ES-I3 (cell line): ENCODE results near the gene TMEM145.
A peak's percentile ranks its signal among the peaks of the same experiment; 100 is the strongest.
"Not testable (repeated sequence)": the region's sequence is repeated elsewhere in the genome, so short reads cannot be mapped to it uniquely, and the experiment has no call there.

Source experiments
- H3K36me3 ChIP-seq: 2 replicates; pipeline ENCODE4 v1.6.1; 2013; ENCODE audit warnings: mild to moderate bottlenecking, low read length, control low read depth, moderate library complexity; ENCODE audit not compliant: insufficient read depth
- H3K4me1 ChIP-seq: 2 replicates; pipeline ENCODE4 v1.6.1; 2013; ENCODE audit warnings: mild to moderate bottlenecking, control low read depth, low read length; ENCODE audit not compliant: insufficient read depth
- H3K9ac ChIP-seq: 2 replicates; pipeline ENCODE4 v1.6.1; 2013; ENCODE audit warnings: low read depth, mild to moderate bottlenecking, low read length, moderate library complexity
- H3K9me3 ChIP-seq: 2 replicates; pipeline ENCODE4 v1.6.1; 2013; ENCODE audit warnings: mild to moderate bottlenecking, low read length, moderate library complexity; ENCODE audit not compliant: control insufficient read depth, insufficient read depth

The TMEM145 gene

GRCh38 chr19:42324655-42325307, 11.7 kb downstream of the TMEM145 start:
- Histone ChIP-seq H3K9ac (peak overlapping the region; percentile 63), H3K36me3 (no peaks in the 10 kb centered on the region), H3K4me1 (no peaks in the 10 kb centered on the region; the same call in 1 of the 2 replicates), H3K9me3 (no peaks in the 10 kb centered on the region)

GRCh38 chr19:42325308-42325895, 12.3 kb downstream of the TMEM145 start, which contains the start of gene MEGF8:
Gene MEGF8 (plus strand): TSS chr19:42325635. CDS start chr19:42326244, 609 bp downstream.
- no peaks in the 10 kb centered on the region for H3K9me3 ChIP-seq

GRCh38 chr19:42325896-42326771, 13.0 kb downstream of the TMEM145 start:
- Histone ChIP-seq H3K4me1 (no peaks in the 10 kb centered on the region; the same call in 1 of the 2 replicates), H3K36me3 (no peaks in the 10 kb centered on the region), H3K9ac (peak overlapping the region; percentile 84), H3K9me3 (no peaks in the 10 kb centered on the region)

More at GRCh38 chr19:42325308-42325895, 12.3 kb downstream of the TMEM145 start, which contains the start of gene MEGF8:
- no peaks in the 10 kb centered on the region; the same call in 1 of the 2 replicates for H3K4me1 ChIP-seq
- H3K9ac ChIP-seq = peak within 1 kb of the TSS; percentile 84
- no peaks in the 10 kb centered on the region for H3K36me3 ChIP-seq

- no peak overlapping the region for H3K9ac ChIP-seq
- H3K4me1 ChIP-seq = no peaks in the 10 kb centered on the region; the same call in 1 of the 2 replicates
- no peaks in the 10 kb centered on the region for H3K36me3 ChIP-seq
- H3K9me3 ChIP-seq = no peaks in the 10 kb centered on the region
These were observed 13.9 kb downstream of the TMEM145 start for GRCh38 chr19:42326969-42327368.

- Histone ChIP-seq H3K36me3 (no peaks in the 10 kb centered on the region), H3K9ac (no peak overlapping the region)
These were observed 14.3 kb downstream of the TMEM145 start for GRCh38 chr19:42327381-42327780.

GRCh38 chr19:42328106-42328505, 15.0 kb downstream of the TMEM145 start:
- no peaks in the 10 kb centered on the region; the same call in 1 of the 2 replicates for H3K4me1 ChIP-seq
- no peak overlapping the region for H3K9ac ChIP-seq
- H3K36me3 ChIP-seq = no peaks in the 10 kb centered on the region
- no peaks in the 10 kb centered on the region for H3K9me3 ChIP-seq

More at GRCh38 chr19:42327381-42327780, 14.3 kb downstream of the TMEM145 start:
- Histone ChIP-seq H3K9me3 (no peaks in the 10 kb centered on the region), H3K4me1 (no peaks in the 10 kb centered on the region; the same call in 1 of the 2 replicates)

DNA sequence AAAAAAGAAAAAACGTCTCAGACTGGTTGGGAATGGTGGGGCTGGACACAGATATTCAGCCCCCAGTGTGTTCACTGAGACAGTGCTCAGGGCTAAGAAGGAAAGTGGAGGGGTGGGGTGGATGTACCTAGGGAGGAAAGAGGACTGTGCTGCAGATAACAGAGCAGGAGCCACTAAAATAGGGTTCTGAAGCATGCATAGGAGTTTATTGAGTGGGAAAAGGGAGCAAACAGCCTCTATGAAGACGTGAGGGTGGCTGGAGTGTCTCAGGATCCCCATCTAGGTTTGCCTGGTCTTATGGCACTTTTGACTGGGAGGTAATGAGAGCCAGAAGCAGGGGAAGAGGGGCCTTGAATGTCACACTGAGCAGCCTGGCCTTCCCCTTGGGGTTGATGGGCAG, 15.7 kb downstream of the TMEM145 start:
- H3K9ac ChIP-seq = no peak overlapping the region
- H3K36me3 ChIP-seq = no peaks in the 10 kb centered on the region
- no peaks in the 10 kb centered on the region for H3K9me3 ChIP-seq
- no peaks in the 10 kb centered on the region; the same call in 1 of the 2 replicates for H3K4me1 ChIP-seq

GRCh38 chr19:42330241-42330711, 17.2 kb downstream of the TMEM145 start:
- Histone ChIP-seq H3K9ac (no peak overlapping the region), H3K4me1 (no peaks in the 10 kb centered on the region; the same call in 1 of the 2 replicates), H3K9me3 (no peaks in the 10 kb centered on the region), H3K36me3 (no peaks in the 10 kb centered on the region)

DNA sequence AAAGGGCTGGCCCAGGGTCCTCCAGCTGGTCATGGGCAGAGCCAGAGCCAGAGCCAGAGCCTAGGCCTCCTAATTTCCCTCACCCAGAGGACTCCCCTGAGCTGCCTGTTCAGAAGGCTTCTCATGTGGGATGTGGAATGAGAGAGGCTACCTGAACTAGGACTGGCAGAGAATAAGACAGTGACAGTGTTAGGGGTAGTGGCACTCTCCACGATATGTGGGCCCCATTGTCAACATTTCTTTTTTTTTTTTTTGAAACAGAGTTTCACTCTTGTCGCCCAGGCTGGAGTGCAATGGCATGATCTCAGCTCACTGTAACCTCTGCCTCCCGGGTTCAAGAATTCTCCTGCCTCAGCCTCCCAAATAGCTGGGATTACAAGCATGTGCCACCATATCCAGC, 18.2 kb downstream of the TMEM145 start:
- not testable (repeated sequence) for H3K9me3 ChIP-seq, H3K9ac ChIP-seq, H3K36me3 ChIP-seq

GRCh38 chr19:42332059-42332458, 18.9 kb downstream of the TMEM145 start:
- no peaks in the 10 kb centered on the region for H3K36me3 ChIP-seq
- H3K4me1 ChIP-seq = no peaks in the 10 kb centered on the region
- no peaks in the 10 kb centered on the region for H3K9me3 ChIP-seq
- H3K9ac ChIP-seq = no peak overlapping the region

More for the DNA sequence above, 18.2 kb downstream of the TMEM145 start:
- H3K4me1 ChIP-seq = not testable (repeated sequence)

- Histone ChIP-seq H3K9ac (no peak overlapping the region), H3K36me3 (no peaks in the 10 kb centered on the region), H3K9me3 (no peaks in the 10 kb centered on the region), H3K4me1 (no peaks in the 10 kb centered on the region)
These were observed 19.9 kb downstream of the TMEM145 start for GRCh38 chr19:42333018-42333417.

- no peaks in the 10 kb centered on the region for H3K4me1 ChIP-seq
These were observed 21.0 kb downstream of the TMEM145 start for GRCh38 chr19:42333975-42334696.

GRCh38 chr19:42334697-42335373, 21.7 kb downstream of the TMEM145 start:
- H3K36me3 ChIP-seq = no peaks in the 10 kb centered on the region
- H3K9me3 ChIP-seq = no peaks in the 10 kb centered on the region
- no peak overlapping the region for H3K9ac ChIP-seq
- no peaks in the 10 kb centered on the region for H3K4me1 ChIP-seq

More at GRCh38 chr19:42333975-42334696, 21.0 kb downstream of the TMEM145 start:
- no peaks in the 10 kb centered on the region for H3K36me3 ChIP-seq
- no peak overlapping the region for H3K9ac ChIP-seq
- H3K9me3 ChIP-seq = no peaks in the 10 kb centered on the region
